Measurements from ENCODE around the gene NAXD.
"Not testable (repeated sequence)": the region's sequence is repeated elsewhere in the genome, so short reads cannot be mapped to it uniquely, and the experiment has no call there.

NAXD gene

GRCh38 chr13:110645750-110646149 lies 30.4 kb downstream of the NAXD start:
- DNase-seq = no peak

DNA sequence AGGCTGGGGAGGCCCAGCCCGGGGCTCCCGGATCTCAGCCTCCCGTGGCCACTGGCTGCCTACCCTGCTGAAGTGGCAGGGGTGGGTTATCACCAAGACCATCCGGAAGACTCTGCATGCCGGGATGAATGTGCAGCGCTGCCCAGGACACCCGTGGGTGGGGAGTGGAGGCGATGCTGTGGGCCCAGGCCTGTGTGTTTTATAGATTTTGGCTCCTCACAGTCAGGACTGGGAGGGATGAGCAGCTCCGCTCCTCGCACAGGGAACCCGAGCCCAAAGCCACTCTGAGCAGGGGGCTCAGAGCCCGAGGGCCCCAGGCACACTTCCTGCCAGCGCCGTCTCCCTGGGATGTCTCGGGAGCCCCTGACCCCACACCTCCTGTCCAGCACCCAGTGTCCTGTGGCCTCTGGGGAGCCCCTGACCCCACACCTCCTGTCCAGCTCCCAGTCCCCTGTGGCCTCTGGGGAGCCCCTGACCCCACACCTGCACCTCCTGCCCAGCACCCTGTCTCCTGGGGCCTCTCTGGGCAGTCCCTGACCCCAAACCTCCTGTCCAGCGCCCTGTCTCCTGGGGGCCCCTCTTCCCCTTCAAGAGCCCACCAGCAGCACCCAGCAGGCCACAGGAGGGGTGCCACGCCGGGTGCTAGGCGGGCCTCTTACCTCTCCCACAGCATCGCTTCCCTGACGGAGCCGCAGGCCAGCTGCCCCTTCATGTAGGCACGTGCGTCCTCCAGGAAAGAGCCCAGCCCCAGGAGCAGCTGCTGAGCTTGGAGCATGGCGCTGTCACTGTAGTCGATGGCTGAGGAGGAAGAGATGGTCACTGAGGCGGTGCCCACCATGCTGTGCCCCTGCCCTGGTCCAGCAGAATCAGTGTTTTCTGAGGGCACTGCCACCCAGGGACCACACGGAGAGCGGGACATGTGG lies 31.4 kb downstream of the NAXD start:
- DNase-seq = no peak

- DNase-seq = no peak
Measured at GRCh38 chr13:110647365-110647737, 32.0 kb downstream of the NAXD start.

- DNase-seq = no peak
Measured at GRCh38 chr13:110648146-110648819, 32.9 kb downstream of the NAXD start.

DNA sequence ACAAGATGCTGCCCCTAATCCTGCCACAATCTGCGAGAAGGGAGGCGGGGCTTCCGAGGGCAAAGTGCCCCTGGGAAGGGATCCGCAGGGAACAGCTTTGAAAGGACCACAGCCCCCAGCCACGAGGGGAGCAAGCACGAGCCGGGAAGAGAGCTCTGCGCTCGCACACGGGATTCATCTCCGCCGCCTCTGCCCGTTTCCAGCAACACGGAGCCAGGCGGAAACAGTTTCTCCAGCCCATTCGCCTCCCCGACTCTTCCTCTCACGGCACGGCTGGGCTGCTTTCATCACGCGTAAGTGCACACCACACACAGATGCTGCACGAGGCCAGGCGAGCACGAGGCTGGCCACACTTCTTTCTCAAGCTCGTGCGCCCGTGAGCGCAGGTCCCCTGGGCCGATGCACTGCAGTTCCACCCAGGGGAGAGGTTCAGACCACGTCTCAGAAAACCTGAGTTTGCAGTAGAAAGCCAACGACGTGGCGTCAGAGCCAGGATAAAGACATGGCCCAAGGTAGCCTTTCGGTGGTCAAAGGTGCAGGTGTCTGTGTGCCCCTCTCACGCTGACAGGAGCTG lies 33.6 kb downstream of the NAXD start:
- DNase-seq = no peak

GRCh38 chr13:110649551-110649950 lies 34.2 kb downstream of the NAXD start:
- no peak for DNase-seq

- no peak for DNase-seq
Measured at GRCh38 chr13:110650436-110650835, 35.1 kb downstream of the NAXD start.

- DNase-seq = no peak
Measured at GRCh38 chr13:110651271-110651670, 35.9 kb downstream of the NAXD start.

DNA sequence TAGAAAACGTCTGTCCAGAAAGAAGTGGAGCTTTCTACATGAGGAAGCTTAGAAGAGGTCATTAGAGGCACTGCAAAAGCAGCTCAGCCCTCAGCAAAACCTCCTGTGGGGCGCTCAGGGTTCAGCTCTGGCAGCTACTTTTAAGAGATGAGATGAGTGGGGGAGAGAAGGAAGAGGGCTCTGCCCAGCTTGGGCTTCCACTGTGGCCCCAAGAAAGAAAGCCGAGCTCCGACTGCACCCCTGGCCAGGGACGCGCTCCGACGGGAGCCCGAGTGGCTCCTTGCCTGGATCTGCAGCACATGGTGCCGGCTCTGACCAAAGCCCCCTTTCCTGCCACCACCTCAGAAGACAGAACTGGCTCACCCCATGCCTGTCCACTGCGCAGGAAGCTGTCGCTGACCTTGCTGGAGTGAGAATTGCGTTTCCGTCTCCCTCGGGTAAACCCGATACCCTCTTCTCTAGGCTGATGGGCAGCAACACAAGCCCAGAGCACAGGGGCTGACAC lies 36.4 kb downstream of the NAXD start:
- DNase-seq = no peak

- no peak for DNase-seq
Measured at GRCh38 chr13:110652231-110652730, 36.9 kb downstream of the NAXD start.

- no peak for DNase-seq
Measured at GRCh38 chr13:110652764-110653163, 37.4 kb downstream of the NAXD start.

DNA sequence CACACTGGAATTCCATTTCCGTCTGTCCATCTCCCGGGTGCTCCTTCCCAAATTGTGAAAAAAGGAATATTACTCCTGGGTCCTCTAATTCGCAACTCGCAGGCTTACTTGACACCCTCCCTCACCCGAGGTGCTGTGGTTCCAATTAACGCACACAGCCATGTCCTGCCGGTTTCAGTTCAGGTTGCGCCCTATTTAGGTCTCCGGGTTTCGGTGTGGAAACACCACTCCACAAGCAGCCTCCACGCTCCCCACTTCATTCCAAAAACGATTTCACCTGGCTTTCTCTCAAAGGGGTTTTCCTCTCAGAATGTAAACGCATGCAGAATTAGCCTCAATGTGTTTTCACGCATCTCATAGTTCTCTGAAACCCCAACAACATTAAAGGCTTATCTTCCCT lies 37.9 kb downstream of the NAXD start:
- DNase-seq = no peak

GRCh38 chr13:110653851-110654250 lies 38.5 kb downstream of the NAXD start:
- no peak for DNase-seq

DNA sequence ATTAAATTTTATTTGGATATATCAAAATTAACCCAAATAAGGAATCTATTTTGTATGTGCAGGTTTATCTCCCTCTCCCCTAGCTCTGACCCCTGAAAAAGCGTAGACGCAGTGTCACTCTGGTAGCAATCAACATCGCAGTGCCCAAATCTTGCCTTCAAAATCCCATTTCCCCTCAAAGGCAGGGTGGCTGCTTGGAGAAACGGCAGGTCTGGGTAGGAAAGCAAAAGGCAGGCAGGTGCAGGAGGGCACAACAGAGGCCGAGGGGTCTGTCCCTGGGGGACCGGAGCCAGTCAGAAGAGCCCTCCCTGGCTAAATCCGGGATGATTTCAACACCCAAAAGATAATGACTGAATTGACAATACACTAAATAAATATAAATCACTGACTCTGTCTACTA lies 41.9 kb downstream of the NAXD start:
- DNase-seq = no peak

- not testable (repeated sequence) for DNase-seq
Measured at GRCh38 chr13:110658218-110658911, 43.0 kb downstream of the NAXD start.

- no peak for DNase-seq
Measured at GRCh38 chr13:110661256-110661655, 45.9 kb downstream of the NAXD start.

DNA sequence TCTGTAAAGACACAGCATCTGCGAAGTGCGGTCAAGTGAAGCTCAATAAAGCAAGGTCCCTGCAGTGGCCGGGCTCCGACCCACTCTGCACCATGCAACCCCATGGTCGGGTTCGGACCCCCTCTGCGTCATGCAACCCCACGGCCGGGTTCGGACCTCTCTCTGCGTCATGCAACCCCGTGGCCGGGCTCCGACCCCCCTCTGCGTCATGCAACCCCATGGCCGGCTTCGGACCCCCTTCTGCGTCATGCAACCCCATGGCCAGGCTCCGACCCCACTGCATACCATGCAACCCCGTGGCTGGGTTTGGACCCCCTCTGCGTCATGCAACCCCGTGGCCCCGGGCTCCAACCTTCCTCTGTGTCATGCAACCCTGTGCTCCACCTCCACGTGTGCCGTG lies 46.7 kb downstream of the NAXD start:
- DNase-seq = no peak

DNA sequence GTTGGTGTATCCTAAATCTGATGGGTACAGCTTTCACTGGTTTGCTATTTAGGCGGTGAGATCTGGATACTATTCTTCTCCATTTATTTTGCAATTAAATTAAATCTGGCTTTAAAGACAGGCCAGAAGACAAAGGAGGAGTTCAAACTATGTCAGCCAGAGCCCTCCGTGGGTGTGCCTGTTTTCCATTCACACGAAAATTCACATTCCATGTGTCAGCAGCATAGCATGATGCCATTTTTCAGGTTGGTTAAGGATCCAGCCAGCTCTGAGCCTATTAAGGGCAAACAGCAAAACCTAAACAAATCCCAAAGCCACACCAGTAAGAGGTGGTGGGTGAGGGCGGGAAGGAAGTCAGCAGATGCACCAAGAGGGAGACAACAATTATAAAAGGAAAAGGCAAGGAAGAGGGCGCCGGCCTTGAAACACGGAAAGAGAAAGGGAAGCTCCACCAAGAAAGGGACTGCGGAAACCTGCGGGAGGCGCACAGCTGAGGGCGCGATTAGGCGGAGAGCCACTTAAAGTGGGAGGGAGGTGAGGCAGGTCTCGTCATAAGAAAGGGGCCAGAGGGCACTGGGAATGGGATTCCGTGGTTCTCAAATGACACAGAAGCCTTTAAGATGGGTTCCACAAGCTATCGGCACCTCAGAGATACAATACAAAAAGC lies 47.6 kb downstream of the NAXD start:
- no peak for DNase-seq

GRCh38 chr13:110663491-110663890 lies 48.1 kb downstream of the NAXD start:
- no peak for DNase-seq

DNA sequence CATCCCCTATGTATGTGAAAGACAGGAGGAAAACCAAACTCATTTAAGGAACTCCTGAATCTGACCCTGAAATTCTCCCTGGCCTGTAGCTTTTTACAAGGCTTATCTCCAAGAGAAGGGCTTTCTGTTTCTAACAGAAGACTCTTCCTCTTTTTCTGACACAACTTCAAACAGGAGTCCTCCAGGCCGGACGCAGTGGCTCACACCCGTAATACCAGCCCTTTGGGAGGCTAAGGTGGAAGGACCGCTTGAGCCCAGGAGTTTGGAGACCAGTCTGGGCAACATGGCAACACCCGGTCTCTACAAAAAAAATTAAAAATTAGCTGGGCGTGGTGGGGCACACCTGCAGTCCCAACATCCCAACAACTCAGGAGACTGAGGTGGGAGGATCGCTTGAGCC lies 48.7 kb downstream of the NAXD start:
- no peak for DNase-seq

DNA sequence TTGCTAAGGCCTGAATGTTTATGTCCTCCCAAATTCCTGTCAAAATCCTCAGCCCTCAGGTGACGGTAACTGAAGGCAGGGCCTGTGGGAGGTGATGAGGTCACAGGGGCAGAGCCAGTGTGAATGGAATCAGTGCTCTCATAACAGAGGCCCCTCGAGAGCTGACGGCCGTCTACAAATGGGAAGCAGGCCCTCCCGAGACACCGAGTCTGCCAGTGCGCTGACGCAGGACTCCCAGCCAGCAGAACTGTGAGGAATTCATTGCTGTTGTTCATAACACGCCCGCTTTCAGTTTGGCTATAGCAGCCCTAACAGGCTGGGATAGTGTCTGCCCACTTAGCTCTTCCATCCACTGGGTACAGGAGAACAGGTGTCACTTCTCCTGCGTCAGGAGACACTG lies 49.3 kb downstream of the NAXD start:
- DNase-seq = no peak

DNA sequence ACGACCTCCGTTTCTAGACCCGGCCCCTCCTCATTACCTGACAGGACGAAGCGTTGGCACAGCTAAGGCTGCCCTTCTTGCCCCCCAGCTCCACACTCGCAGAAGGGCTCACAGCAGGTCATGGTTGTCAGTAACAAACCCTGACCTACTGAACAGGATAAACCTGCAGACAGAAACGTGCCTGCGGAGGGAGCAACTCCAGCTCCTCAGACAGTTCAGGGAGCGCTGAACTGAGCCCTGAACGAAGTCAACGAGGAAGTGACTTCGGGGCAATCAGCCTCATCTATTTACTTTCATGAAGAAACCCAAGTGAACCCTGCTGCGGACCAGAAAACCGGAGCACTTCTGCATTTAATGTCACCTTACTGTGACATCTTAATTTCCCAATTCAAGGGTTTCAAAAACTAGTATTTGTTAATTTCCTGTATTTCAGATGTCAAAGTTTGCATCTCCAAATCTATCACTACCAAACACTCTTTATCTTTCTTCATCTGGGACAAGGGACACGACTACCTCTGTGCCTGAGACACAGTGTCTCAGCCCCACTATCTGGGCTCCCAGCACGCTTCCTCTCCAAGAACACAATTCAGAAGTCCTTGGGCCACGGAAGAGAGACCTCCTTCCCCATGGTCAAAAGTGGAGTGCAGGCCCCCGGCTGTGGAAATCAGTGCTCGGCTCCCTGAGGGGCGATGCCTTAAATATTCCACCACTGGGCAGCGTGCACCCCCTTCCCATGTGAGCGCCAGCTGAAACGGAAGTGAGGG lies 50.3 kb downstream of the NAXD start:
- no peak for DNase-seq
